Activated gamma-delta T cell treated with Interleukin-2 at 50 U/mL for 16 hours (primary cell): Measurements from ENCODE around the gene PRR36.
A peak's percentile ranks its signal among the peaks of the same experiment; 100 is the strongest.
"Not testable (repeated sequence)": the region's sequence is repeated elsewhere in the genome, so short reads cannot be mapped to it uniquely, and the experiment has no call there.

Experiments
- DNase-seq: peaks from one replicate; pipeline ENCODE4 v3.0.0-alpha.2; 2020

Gene PRR36

DNA sequence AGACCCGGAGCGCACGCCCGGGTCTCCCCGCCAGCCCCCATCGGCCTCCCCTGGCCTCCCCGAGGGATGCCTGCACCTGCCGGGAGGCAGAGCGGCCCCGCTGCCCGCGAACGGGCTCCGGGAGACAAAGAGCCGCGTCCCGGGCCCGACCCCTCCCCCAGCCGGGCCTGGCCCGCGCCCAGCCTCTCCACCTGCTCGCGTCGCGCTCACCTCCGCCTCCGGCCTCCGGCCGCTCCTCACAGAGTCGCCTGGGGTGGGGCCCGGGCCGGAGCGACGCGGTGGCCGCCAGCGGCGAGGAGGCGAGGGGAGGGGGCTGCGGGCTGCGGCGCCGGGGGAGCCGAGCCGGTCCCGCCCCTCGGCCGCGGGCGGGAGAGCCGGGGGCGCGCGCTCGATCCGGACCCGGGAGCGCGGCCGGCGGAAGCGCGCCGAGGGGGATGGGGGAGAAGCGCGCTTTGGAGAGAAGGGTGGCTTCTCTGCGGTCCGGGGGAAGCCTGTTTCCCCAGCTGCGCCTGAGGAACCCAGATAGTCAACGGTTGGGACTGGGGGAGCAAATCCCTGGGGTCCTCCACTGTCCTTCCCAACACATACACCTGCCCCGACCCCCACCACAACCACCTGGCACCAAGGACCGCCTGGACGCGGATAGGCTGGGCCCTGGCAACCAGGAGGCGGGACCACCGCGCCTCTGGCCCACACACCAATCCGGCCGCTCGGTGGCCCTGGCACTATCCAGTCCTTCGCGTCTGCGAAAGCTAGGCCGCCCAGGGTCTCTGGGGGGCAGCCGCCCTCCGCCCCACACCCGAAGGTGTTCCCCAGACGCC, at the start of gene PRR36:
PRR36 (minus strand) TSS at position 315 of the 821 bp plus-strand sequence. CDS start 701 bp downstream, outside the sequence.
- no peak for DNase-seq

DNA sequence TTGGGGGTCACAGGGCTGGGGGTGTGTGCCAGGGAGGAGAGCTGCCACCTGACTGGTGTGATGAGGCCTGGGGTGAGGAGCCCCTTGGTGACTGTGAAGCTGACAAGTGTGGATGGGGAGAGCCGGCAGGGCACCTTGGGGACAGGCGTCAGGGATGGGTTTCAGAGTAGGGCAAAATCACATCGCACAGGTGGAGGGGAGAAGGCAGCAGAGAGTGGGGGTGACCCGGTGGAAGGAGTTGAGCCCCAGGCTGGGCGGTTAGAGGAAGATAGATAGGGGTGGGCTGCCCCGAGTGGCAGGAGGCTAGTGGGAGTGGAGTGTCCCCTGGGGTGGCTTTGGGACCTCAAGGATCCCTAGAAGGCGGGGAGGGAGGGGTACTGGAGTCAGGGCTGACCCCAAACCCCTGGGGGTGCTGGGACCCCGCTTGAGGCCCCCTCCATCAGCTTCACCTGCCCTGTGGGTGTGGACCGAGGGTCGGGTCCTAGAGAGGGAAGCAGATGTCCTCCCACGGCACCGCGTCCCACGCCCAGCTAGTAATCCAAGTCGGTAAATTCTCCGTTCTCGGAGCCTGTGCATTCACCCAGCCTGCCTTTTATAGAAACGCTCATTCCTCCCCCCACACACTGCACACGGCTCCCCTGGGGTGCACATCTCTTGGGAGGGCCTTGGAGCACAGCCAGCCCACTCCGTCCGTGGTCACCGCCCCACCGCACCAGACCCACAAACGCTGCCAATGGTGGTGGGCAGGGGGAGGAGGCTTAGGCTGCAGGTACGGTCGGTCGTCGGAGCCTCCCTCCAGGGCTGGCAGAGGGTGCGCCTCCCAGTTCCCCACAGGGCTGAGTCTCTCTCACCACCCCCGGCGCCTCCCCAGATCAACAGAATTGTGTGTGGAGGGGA, 49.4 kb upstream of the PRR36 start:
- DNase-seq = no peak

DNA sequence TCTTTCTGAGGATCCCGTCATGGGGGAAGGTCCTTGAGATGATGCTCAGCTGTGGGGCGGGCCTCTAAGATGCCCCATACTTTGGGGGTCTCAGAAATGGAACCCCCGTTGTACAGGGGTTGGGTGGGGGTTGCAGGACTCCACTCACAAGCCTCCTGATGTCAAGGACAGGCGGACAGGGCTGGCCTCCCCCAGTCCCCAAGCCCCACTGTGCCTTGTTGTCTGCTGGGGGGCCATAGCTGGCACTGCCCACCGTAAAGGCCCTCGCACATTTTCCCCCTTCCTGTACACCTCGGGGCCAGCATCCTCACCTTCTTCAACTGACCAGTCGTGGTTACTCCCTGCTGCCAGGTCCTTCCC, 48.6 kb upstream of the PRR36 start:
- no peak for DNase-seq

DNA sequence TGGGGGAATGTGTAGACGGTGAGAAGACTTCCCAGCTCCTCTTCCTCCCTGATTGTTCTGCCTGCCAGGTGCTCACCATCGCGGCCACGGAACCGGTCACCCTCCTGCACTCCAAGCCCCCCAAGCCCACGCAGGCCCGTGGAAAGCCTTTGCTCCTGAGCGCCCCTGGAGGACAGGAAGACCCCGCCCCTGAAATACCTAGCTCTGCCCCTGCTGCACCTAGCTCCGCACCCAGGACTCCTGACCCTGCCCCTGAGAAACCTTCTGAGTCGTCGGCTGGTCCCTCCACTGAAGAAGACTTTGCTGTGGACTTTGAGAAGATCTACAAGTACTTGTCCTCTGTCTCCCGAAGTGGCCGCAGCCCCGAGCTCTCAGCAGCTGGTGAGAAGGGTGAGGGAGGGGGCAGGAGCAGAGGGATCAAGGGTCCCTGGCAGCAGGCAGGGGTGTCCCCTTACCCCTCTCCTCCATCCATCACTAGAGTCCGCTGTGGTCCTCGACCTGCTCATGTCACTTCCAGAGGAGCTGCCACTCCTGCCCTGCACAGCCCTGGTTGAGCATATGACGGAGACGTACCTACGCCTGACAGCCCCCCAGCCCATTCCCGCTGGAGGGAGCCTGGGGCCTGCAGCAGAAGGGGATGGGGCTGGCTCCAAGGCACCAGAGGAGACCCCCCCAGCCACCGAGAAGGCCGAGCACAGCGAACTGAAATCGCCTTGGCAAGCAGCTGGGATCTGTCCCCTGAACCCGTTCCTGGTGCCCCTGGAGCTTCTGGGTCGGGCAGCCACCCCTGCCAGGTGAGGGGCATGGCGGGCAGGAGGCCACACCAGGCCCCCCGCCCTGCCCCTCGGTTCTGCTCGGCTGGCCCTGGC, 48.0 kb upstream of the PRR36 start:
- DNase-seq = no peak

DNA sequence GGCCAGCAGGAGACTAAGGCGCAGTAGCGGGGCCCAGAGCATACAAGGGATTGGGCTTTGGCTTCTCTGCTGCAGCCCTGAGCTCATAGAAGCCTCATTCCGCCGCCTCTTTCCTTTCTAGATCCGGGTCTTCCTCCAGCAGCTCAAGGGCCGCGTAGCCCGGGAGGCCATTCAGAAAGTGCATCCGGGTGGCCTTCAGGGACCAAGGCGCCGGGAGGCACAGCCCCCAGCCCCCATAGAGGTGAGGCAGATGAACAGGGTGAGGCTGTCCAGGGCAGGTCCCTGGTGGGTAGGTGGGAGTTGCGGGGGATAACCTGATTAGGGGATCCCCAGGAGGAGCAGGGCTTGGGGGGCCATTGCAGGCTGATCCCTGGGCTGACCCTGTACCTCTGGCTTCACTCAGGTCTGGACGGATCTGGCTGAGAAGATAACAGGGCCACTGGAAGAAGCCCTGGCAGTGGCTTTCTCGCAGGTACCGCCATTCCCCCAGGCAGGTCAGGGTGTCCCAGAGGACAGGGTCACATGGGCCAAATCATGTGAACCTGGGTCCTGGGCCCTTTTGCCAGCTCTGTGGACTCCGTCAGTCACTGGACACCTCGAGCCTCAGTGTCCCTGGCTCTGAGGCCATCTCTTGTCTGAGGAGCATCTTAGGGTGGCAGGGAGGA, 47.2 kb upstream of the PRR36 start:
- no peak for DNase-seq

DNA sequence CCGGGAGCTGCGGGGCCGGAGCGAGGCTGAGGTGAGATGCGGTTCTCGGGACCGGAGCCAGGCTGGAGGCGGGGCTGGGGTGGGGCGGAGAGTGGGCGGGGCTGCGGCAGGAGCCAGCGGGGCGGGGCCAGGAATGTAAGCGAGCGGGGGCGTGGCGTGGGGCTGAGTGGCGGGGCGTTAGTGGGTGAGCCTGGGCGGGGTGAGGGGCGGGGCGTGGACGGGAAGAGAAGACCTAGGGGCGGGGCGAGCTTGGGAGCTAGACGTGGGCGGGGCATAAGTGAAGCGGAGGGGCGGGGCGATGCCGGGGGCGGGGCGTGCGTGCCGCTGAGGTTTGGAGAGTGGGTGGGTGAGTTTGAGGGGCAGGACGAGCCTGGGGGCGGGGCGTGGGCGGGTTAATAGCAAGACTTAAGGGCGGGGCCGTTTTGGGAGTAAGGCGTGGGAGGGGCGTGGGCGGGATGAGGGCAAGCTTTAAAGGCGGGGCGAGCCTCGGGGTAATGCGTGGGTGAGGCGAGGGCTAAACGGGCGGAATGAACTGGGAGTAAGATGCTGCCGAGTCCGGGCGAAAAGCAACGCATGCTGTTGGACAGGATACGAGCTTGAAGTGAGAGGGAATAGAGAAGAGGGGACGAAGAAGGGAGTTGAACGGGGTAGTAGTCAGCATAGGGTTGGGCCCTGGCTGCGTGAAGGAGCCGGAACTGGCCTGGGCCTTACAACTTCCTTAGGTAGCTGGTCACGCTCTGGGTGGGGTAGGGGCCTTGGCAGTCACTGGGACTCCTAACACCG, 46.5 kb upstream of the PRR36 start:
- peak; percentile 100 for DNase-seq

DNA sequence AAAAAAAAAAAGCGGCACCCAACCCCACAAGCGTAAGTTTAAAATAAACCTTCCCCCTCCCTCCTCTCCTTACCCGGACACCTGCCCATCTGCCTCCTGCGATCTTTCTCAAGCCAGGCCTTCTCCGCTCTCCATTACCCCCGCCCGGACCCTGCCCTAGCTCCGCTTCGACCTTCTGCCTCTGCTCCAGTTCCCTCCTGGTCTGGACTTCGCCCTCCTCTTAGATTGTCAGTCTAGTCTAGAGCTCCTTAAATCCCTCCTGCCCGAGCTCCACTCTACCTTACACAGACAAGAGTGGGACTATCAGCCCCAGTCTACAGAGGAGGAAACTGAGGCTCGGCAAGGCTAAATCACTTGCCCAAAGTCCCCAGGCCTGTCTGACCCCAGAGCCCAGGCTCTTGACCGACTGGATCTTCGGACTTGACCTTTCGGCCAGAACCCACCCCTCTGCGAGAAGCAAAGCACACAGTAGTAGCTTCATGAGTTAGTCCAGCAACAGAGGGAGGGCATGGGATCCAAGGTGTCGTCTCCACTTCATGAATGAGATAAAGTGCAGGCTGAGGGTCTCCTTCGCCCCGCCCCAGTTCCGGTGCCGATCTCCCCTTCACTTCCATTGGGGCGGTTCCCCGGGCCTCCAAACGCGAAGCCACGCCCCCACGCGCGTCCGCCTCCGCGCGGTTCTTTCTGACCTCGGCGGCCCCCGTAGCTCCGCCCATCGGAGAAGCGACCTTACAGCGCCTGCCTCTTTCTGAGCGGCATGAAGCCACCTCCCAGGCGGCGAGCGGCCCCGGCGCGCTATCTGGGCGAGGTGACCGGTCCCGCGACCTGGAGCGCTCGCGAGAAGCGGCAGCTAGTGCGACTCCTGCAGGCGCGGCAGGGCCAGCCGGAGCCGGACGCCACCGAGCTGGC, 45.7 kb upstream of the PRR36 start, which contains the start of gene SNAPC2:
SNAPC2 (plus strand) TSS at position 729 of the 909 bp plus-strand sequence; CDS start at position 758, 29 bp downstream.
- peak; percentile 95 for DNase-seq

DNA sequence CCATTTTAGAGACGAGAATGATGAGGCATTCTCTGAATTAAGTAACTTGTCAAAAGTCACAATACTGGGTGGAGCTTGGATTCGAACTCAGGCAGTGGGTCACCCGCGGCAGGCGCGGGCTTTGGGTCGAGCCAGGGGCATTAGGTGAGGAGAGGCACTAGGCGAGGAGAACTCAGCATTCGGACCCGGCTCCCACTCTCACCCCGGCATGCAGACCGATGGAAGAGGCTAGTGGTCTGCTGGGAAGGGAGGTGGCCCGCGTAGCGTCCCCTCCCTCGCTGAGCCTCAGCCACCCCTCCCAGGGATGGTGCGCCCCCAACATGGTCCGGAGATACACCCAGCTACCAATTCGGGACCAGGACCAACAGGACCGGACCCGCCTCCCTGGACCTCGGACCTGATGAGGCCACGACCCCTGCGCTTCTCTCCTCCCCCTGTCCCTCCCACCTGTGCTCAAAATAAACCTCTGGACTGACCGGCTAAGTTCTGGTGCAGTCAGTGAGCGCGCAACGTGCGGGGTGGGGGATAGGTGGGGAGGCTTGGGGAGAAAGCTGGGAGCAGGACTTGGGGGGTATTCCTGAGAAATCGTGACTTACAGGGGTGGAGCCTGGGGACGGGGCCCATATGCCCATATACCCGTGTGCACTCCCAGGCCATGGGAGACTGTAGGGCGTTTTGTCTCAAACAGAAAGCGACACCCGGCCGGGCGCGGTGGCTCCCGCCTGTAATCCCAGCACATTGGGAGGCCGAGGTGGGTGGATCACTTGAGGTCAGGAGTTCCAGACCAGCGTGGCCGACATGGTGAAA, 44.6 kb upstream of the PRR36 start:
- no peak for DNase-seq

DNA sequence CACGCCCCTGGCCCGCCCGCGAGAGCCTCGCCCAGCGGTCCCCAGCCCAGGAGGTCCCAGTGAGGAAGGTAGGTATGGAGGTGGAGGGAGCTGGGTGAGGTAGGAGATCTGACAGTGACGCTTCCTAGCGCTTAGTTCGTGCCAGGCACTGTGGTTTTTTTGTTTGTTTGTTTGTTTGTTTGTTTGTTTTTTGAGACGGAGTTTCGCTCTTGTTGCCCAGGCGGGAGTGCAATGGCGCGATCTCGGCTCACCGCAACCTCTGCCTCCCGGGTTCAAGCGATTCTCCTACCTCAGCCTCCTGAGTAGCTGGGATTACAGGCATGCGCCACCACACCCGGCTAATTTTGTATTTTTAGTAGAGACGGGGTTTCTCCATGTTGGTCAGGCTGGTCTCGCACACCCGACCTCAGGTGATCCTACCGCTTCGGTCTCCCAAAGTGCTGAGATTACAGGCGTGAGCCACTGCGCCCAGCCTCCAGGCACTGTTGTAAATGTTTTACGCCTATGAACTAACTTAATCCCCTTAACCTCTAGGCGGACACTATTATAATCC, 43.9 kb upstream of the PRR36 start:
- DNase-seq = not testable (repeated sequence)

DNA sequence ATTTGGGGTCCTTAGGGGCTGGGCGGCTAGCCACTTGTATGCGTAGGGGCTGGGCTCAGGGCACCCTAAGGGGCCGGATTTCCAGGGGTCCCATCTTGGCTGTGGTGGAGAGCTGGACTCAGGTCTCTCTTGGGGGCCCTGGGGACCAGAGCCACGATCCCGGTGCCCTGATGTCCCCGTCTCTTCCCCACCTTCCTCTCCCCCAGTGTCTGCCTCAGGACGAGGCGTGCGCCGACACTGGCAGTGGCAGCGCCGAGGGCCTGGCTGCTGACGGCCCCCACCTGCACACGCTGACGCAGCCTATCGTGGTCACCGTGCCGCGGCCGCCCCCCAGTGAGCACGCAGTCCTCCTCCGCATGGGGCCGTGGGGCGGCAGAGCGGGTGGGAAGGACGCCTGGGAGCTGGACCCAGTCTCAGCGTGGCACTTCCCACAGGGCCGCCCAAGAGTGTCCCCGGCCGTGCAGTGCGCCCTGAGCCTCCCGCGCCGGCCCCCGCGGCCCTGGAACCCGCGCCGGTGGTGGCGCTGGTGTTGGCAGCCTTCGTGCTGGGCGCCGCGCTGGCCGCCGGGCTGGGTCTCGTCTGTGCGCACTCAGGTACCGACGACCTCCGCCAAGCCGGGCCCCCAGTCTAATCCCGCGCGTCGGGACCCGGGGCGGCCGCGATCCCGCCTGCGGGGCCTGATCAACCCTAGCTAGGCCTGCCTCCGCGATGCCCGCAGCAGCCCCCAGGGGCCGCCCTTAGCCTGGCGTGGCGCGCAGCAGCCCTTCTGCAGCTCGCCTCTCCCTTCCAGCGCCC, 43.3 kb upstream of the PRR36 start:
- DNase-seq = peak; percentile 50

DNA sequence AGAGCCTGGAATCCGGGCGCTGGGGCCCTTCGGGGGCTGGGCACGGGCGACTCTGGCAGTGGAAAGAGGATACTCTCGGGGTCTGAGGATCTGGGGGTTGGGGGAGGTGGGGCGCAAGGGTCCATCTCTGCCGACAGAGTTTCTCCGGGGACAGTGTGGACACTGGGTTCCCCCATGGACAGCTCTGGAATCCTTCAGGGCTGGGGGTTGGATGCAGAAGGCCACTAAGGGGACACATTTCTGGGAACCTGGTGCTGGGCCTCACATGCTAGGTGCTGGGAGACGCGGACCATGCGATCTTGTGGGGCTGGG, 42.7 kb upstream of the PRR36 start:
- DNase-seq = no peak

DNA sequence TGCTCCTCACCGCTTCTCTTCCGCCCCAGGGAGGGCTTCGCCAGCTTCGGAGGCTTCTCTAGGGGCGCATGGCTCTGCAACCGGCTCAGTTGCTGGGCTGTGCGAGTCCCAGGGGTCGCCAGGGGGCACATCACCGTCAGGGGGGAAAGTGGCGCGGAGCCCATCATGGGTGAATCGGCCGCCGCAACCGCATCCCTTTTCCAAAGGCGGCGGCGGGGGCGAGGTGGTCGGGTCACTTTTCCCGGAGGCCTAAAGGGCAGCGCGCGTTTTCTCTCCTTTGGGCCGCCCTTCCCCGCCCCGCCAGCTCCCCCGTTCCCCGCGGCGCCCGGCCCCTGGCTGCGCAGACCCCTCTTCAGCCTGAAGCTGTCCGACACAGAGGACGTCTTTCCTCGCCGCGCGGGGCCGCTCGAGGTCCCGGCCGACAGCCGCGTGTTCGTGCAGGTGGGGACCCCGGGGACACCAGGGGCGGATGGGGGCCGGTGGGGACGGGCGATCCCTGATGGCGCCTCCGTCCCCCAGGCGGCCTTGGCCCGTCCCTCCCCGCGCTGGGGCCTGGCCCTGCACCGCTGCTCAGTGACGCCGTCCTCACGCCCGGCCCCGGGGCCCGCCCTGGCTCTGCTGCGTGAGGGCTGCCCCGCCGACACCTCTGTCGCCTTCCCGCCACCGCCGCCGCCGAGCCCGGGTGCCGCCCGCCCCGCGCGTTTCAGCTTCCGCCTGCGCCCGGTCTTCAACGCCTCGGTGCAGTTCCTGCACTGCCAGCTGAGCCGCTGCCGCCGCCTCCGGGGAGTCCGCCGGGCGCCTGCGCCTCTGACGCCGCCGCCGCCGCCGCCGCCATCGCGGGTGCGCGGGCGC, 42.1 kb upstream of the PRR36 start:
- peak; percentile 36 for DNase-seq

DNA sequence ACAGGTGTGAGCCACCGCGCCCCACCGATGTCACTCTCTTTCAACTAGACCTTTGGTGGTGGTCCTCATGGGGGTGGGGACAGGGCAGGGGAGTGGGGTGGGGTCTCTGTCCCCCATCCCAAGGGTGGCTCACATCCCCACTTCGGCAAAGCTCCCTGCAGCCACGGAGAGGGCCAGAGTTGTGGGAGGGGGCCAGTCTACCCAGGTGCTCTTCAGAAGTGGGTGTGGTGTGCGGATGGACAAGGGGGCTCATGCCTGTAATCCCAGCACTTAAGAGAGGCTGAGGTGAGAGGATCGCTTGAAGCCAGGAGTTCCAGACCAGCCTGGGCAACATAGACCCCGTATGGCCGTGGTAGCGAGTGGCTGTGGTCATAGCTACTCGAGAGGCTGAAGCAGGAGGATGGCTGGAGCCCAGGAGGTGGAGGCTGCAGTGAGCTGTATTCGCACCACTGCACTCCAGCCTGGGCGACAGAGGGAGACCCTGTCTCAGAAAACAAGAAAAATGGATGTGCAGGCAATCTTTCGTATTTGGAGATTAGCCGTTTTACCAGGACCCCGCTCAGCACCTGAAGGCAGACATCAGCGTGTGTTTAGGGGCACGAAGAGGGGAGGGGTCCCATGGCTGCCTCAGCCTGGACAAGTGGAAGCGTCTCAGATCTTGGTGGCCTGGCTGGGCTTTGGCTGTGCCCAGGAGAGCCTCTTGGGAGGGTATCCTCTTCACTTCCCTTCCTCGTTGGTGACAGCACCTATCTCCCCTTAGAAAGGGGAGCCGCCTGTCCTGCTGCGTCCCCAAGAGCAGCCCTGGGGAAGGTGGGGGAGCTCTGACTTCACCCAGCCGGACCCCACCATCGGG, 41.3 kb upstream of the PRR36 start:
- no peak for DNase-seq

DNA sequence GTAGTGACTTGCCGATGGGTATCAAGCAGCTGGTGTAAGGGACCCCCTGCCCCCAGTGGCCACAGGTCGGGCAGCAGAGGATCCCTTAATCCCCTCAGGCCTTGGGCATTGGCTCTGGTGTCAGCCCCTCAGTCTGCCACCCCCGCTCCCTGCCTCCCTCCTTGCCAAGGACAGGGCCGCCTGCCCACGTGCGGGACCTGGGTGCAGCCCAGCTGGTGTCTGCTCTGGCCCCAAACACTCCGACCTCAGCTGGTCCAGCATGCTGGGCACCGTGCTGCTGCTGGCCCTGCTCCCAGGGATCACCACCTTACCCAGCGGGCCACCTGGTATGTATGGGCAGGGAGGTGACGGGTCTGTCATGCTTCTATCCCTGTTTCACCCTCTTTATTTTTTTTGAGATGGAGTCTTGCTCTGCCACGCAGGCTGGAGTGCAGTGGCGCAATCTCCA, 40.4 kb upstream of the PRR36 start, which contains the start of gene TGFBR3L:
TGFBR3L (plus strand) TSS at position 233 of the 448 bp plus-strand sequence.
- no peak for DNase-seq

DNA sequence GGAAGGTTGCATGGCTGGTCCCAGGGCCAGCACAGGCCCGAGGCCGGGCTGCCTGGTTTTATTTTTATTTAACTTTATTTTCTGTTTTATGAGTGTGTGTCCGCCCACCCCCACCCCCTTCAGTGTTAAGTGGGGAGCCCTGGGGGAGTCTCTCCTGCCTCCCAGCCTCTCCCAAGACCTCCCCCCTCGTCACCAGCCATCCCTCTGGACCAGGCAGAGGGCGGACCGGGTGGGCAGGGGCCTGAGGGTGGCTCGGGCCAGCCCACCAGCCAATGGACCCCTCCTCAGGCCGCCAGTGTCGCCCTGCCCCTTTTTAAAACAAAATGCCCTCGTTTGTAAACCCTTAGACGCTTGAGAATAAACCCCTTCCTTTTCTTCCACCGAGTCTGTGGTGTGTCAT, 39.9 kb upstream of the PRR36 start:
- no peak for DNase-seq

DNA sequence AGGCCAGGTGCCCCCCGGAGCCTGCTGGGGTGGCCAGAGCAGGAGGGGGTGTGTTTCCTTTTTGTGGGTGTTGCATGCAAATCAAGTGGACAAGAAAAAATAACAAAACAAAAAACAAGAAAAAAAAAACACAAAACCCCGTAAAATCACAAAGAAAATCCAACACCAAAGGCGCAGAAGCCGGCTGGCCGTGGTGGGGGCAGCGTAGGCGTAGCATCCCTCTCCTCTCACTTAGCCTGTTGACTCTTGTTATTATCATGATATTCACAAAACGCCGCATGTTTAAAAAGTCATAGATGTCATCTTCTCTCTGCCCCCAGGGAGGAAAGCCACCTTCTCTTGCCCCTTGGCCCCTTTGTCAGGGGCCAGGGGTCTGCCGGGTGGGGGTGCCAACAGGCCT, 39.5 kb upstream of the PRR36 start:
- DNase-seq = no peak
